GM21576 (cell line): Measurements from ENCODE around the gene GABBR1.

Experiments used
- ATAC-seq: cut with Tn5 transposase; IDR thresholded peaks from one replicate; pipeline ENCODE4 v1.9.1; 2021; ENCODE audit warnings: mild to moderate bottlenecking, moderate library complexity; ENCODE audit not compliant: unreplicated experiment

The GABBR1 gene

DNA sequence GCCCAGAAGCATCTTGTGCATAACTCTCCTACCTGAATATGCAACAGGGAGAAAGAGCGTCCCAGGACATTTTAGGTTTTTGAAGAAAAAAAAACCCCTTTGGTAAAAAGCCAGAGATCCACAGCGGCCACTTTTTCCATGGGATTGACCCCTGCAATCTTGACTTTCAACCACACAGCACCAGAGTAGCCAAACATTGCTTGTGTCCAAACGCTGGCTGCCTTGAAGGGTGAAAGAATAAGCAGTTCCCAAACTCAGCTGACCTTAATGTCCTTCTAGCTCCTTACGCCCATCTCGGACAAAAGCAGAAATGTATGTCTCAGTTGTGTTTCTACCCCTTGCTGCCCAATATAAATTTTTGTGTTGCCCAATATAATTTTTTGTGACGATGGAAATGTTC lies 22.7 kb upstream of the GABBR1 start:
- ATAC-seq = no peak

DNA sequence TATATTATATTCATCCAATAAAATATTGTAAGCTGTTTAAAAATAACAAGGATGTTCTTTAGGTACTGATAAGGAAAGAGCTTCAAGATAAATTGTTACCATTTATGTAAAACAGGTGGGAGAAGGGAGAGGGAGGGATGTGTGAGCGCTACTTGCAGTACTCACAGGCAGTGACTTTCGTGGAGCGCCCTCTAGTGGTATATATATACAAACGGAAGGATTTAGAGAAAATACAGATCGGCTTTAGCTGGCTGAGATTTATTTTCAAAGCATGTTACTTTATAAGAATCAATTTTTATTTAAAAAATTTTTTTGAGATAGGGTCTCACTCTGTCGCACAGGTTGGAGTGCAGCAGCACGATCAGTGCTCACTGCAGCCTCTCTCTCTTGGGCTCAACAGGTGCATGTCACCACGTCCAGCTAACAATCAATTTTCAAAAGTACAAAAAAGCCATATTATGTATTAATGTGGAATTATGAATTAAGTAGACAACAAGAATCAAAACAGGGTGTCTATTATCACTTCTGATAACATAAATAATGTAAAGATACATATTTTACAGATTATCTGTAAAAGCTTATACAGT lies 20.6 kb upstream of the GABBR1 start:
- no peak for ATAC-seq

DNA sequence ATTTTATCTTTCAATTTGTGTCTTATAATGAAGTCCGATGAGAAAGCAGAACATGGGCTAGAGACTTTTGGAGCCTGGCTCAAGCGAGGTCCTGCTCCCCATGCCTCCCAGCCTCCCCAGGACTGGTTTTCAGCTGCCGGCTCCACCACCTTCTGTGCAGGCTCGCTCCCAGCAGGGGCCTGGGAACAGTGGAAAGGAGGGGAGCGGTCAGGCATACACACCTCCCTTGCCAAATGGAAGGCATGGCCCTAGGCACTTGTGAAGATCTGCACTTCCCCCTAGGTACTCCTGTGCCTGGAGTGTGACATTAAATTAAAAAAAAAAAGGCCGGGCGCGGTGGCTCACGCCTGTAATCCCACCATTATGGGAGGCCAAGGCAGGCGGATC lies 19.2 kb upstream of the GABBR1 start:
- no peak for ATAC-seq

DNA sequence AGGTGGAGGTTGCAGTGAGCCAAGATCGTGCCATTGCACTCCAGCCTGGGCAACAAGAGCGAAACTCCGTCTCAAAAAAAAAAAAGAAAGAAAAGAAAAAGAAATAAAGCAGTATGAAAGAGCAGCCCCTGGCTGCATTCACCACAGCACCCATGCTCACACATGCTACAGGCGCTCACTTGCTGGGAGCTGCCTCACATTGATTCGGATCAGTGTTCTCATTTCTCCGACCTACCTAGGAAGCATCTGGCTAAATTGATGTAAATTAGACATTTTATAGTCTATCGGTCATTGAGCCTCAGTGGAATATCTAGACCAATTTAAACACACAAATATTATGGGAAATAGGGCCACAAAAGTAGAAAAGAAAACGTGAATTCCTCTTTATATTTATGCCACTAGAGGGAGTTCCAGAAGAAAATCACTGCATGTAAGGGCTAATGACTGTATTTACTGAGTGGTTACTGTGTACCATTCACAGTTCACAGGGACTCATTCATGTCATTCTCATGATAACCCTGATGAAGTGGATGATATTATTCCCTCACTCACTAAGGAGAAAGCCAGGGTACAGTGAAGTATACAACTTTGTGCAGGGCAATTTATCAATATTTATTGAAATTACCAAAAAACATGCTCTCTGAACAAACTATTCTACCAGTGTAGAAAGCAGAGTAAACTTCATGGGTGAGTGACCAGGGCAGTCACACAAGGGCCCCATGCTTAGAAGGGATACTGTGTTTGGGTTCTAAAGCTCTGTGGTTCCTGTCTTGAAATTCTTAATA lies 18.6 kb upstream of the GABBR1 start:
- ATAC-seq = no peak

DNA sequence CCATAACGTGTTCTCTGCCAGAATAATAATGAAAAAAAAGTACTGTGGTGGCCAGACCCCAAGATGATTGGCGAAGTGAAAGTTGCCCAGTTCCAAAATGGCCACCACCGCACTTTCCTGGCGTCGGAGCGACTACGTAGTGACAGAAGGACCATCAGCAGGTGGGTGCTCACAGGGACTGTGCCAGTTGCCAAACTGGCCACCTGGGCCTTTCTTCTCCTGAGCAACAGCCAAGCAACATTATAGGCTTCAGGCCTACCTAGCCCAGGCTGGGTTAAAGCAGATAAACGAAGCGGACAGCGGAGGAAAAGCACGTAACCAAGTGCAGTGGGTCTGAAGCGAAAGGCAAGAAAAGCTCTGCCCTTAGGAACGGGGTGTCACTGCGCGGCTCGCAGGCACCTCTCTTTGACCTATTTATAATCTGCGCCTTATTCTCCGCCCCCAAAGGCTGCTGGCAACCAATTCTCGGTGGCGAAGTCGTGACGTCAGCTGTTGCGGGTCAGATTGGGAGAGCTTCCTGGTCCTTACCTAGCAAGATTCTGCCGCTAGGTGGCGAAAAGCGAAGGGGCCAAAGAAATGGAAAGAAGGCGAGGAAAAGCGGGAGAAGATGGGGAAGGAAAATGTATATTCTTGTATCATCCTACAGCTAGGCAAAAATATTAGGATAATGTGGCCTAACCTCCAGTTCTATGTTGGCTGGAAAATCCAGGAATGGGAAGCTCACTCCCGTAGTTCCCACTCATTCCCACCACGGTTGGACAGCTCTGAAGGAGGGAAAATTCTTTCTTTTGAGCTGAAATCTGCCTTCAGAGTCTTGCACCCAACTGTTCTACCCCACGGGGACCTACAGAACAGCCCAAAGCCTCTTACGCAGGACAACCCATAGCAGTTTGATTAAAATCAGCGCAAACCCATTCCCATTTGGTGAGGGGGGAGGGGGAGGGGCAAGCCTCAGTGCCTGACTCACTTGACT lies 17.0 kb upstream of the GABBR1 start:
- ATAC-seq = peak; percentile 99

DNA sequence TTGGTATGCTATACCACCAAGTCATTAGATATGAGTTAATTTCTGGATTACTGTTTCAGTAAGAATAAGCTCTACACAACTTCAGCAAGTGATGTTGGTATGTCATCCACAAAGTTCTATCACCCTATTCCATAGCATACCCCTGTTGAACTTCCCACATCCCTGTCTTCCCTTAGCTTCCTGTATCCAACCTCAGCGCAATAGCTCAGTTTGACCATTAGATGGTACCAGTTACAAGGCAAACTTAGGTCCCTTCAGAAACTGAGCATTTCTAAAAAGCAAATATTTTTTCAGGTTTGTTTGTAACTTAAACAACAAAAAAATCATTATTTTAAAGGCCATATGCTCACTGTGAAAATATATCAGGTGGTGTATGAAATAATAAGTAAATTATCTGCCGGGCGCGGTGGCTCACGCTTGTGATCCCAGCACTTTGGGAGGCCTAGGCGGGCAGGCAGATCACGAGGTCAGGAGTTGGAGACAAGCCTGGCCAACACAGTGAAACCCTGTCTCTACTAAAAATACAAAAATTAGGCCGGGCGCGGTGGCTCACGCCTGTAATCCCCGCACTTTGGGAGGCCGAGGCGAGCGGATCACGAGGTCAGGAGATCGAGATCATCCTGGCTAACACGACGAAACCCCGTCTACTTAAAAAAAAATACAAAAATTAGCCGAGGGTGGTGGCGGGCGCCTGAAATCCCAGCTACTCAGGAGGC lies 15.1 kb upstream of the GABBR1 start:
- ATAC-seq = no peak

DNA sequence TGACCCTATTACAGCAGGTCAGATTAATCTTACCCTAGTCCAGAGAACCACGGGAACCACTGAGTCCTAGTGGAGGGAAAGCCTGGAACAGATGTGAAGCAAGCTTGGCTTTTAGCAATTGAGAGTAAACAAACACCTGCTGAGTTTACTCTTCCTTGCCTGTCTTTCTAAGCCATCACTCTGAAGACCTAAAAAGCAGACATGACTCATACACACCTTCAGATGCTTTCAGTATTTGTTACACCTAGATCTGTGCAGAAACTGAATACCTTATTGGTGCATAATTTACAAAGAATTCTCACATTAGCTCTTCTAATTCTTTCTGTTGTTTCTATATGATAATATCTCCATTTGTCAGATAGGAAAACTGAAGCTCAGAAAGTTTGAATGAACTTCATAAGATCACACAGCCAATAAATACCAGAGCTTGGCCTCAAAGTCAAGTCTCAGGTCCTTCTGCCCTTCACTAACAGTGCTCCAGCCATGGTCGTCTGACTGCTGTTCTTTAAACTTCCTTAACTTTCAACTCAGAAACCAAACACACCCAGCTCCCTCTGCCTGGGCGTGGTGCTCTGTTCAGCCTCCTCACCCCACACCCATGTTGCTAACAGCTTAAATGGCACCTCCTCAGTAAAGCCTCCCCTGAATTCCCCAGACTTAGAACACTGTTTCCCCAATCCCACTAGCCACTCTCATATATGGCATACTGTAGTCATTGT lies 8.6 kb upstream of the GABBR1 start:
- no peak for ATAC-seq

DNA sequence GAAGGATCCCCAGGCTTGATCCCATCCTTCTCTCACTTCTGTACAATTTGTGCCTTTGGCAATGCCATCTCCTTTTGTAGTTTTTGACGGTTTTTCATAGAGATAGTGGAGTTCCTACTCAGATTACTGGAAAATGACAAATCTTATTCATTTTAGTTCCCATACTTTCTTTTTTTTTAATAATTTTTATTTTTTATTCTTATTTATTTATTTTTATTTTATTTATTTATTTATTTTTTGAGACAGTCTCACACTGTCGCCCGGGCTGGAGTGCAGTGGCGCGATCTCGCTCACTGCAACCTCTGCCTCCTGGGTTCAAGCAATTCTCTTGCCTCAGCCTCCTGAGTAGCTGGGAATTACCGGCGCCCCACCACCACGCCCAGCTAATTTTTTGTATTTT lies 4.3 kb upstream of the GABBR1 start:
- ATAC-seq = no peak

DNA sequence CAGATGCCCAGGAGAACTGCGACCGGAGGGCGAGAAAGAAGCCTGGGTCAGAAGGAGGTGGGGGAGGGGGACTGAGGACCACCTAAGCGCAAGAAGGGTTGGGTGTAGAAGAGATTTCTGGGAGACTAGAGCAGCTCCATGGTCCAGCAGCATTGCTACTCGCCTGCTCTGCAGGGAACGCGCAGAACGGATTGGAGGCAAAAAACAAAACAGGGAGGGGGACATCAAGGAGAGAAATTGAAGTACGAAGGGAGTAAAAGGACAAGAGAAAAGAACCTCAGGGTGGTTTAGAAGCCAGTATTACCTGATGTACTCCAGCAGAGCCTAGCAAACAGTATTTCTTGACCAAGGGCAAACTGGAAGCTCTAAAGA lies 537 bp upstream of the GABBR1 start:
- no peak for ATAC-seq

DNA sequence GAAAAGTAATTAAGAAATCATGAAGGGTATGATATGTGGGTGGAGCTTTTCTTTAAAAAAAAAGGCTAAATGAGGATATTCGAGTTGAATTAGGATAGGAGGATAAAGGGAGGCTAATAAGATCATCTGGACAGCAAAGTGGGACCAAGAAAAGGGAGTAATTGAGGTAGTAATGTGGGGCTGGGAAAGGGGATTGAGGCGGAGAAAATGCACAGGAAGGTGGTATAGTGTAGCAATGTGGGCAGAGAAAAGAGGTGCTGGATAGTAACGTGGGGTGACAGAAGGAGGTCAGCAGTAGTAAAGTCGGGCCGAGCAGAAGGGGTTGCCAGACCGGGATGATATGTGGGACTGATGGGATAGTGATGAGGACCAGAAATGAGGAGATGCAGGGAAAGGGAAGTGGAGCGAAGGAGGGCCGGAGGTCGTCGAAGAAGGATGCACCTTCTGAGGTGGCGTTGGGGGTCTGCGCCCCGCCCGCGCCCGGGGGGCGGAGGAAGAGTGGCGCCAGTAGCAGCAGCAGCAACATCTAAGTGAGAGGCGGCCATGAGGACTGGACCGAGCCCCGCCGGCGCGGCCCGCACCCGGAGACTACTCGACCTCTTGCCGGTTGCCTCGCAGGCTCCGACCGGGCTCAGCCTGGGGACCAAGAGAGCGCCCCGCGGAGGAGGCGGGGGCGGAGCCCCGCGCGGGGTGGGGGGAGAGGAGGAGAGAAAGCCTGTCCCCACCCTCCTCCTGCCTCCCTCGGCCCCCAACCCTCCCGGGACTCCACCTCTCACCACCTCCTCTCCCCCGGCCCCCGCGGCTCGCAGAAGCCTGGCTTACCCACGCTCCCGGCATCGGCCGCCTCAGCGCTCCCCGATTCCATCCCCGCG lies 887 bp downstream of the GABBR1 start:
- ATAC-seq = no peak

DNA sequence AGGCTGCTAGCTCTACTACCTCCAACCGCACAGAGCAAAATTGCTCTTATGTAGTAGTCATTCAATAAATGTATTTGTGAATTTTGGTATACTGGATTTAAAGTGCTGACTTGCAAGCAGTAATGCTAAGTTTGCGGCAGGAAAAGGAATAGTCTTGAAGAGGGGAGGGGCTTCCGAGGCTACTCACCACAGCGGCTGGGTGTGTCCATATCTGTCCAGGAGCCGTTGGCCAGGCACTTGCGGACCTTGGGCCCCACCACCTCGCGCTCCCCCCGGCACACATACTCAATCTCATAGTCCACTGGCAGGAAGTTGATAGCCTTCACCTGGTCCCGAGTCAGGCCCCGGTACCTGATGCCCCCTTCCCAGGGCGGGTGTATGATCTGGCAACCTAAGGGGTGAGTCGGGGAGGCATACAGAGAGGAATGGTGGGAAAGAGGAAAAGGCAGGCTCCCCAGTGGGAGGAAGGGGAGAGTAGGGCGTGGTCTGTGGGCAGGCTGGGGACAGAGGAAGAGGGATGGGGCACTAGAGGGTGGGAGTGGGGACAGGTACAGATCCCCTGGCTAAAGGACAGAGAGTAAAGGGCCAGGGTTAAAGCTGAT lies 1.7 kb downstream of the GABBR1 start:
- ATAC-seq = no peak

DNA sequence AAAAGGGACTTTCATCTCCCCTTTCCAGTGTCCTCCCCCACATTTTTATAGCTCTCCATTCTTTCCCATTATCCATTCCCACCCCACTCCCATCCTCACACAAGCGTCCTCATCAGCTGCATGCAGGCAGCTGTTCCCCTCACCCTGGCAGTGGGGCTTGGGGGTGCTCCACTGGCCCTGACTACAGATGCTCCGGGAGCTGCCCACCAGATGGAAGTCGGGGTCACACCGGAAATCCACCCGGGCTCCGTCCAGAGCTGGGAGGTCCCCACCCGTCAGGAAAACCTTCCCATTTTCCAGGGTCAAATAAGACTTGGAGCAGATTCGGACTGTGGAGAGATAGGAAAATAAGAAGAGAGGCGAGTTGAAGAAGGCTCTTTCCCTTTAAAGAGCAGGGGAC lies 2.7 kb downstream of the GABBR1 start:
- ATAC-seq = no peak

DNA sequence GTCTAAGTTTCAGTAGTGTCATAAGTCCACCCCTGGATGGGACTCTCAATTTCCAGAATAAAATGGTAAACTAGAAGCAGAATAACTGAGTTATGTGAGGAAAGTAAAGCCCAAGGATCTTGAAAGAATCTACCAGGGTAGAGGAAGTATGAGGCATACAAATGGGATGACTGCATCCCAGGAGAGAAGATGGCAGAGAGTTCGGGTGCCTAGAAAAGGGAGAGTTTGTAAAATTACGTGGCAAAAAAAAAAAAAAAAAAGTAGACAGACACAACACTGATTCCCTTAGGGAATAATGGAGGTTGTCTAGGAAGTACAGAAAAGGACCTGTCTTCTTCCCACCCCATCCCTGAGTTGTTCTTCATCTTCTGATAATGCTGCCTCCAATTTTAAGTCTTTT lies 3.4 kb downstream of the GABBR1 start:
- ATAC-seq = no peak

DNA sequence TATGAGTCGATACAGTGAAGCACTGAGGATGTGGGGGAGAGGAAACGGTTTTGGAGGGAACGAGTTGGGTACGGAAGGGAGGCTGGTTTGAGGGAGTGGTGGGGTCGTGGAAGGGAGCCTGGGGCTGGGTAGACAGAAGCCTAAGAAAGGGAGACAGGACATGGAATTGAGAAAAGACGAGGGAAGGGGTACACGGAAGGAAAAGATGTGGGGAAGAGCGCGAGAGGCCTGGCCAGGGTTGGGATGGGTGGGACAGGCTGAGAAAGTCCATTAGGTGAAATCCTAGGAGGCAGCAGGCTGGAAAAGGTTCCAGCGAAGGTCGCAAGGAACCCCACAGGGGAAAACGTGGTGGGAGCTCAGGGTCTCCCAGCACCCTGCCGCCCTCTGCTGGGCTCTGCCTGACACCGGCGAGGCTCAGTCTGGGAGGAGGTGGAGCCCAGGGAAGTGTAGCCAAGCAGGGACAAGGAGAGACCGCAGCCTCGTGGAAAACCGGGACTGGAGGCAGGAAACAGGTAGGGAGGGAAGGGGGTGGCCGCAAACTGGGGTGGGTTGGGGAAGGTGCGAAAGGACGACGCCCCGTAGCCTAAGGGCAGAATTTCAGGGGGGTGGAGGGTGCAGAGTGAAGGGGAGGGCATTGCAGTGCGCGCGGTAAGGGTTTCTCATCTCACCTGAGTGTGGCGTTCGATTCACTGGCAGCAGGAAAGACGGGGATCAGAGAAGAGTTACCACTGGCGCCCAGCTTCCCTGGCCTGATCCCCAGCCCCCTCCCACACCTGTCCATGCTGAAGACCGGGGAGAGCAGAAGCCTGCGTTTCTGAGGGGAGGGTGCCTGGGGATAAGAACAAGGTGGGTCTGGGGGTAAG lies 4.3 kb downstream of the GABBR1 start:
- ATAC-seq = no peak

DNA sequence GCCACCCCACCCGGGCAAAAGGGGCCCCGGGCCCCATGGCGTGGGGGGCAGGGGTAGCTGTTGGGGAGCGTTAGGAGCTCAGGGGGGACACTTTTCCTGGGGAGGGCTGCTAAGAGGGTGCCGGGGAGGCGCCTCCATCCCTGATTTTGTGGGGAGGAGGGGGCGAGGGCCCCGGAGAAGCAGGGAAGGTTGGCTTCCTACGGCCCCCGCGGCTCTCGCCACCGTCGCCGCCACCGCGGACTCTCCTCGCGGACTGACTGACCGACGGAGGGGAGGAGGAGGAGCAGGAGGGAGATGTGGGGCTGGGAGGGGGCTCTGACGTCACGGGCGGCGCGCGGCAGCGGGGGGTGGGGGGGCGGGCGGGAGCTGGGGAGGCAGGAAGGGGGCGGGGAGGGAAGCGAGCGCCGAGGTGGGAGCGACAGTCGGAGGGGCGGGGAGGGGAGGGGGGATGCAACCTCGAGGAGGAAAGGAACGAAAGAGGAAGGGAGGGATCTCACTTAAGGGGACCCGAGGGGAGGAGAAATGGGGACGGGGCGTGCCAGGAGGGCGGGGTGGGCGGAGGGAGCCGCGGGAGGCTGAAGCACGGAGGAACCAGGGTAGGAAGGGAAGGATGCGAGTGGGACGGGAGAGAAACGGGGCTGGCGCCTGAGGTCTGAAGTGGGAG lies 5.1 kb downstream of the GABBR1 start:
- ATAC-seq = no peak

DNA sequence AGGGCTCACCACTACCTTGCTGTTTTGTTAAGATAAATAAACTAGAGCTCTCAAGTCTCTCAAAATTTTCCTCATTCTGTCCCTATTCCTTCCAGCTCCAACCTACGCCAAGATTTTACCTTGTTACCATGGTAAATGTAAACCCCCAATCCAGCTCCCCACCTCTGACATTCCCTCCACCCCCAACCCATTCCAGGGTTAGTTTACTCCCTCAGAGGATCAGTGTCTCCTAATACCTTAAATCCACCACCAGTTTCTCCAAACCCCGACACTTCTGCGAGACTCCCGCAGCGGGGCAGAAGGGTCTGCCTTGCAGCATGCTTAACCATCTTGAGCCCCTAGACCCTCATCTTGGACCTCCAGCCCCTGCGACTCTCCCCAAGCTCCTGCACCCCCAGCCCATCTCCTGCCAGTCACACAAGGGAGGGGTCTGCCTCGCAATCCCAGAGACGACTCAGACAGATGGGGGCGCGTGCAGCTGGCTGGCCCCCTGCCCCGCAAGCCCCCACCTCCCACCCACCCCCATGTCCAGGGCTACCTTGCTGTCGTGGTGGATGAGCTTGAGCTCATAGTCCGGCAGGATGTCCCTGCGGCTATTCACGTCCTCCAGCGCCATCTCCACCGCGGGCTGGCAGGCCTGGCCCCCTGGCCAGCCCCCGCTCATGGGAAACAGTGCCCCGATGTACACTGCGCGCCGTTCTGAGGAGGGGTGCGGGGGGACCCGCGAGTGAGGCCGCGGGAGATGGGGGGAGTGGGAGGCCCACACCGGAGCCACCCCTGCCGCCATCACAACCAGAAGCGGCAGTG lies 5.8 kb downstream of the GABBR1 start:
- no peak for ATAC-seq
